Activated T-cell treated with anti-CD3 and anti-CD28 coated beads for 4 hours (primary cell): ENCODE data around the gene GPR39.

ENCODE experiments used
- DNase-seq: peaks from one replicate; pipeline ENCODE4 v3.0.0-alpha.2; 2020

GPR39 gene

DNA sequence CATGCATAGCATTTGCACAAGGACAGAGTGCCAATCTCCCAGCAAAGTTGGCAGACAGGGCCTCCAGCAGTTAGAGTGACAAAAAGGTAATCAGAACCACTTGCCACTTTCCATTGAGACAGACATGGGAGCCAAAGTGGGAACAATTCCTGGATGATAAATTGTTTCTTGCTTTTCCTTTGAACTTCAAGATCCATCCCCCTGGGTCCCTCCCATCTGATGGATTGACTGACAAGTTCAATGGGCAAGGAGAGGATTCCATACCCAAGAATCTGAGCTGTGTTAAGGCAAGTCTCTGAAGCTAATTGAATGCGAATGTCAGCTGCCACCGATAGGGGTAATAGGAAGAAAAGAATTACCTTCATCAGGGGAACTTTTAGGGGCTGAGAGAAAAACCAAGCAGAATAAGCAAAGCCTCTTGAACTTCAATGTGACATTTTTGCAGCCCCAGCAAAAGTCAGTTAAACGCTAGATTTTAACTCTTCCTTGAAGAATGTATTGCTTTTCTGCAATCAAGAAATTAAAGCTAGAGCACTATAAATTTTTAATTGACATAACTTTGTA lies 156.9 kb downstream of the GPR39 start:
- DNase-seq, result no peak

DNA sequence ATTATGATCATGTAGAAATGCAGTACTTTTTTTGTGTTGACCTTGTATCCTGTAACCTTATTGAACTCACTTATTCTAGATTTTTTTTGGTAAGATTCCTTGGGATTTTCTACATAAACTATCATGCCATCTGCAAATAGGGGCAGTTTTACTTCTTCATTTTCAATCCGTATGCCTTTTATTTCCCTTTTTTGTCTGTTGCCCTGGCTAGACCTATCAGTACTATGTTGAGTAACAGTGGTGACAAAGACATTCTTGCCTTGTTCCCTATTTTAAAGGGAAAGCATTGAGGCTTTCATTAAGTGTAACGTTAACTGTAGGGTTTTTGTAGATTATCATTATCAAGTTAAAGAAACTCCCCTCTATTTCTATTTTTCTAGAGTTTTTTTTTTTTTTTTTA lies 161.1 kb downstream of the GPR39 start:
- no peak for DNase-seq

DNA sequence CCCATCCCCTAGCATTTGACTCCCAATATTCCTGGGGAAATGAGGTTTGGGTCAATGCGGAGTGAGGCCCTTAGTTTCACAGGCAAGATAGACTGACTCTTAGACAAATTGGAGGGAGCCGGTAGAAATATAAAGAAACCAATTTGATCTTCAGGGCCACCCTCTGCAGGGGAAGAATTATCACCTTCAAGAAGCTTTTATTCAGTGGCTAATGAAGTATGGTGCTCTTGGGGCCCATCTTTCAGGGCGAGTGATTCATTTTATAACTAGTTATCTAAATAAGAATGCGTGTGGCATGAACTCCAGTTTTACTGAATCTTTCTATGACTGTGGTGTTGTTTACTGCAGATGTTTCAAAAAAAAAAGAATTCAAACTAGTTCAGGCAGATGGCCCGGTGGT lies 165.0 kb downstream of the GPR39 start:
- no peak for DNase-seq

DNA sequence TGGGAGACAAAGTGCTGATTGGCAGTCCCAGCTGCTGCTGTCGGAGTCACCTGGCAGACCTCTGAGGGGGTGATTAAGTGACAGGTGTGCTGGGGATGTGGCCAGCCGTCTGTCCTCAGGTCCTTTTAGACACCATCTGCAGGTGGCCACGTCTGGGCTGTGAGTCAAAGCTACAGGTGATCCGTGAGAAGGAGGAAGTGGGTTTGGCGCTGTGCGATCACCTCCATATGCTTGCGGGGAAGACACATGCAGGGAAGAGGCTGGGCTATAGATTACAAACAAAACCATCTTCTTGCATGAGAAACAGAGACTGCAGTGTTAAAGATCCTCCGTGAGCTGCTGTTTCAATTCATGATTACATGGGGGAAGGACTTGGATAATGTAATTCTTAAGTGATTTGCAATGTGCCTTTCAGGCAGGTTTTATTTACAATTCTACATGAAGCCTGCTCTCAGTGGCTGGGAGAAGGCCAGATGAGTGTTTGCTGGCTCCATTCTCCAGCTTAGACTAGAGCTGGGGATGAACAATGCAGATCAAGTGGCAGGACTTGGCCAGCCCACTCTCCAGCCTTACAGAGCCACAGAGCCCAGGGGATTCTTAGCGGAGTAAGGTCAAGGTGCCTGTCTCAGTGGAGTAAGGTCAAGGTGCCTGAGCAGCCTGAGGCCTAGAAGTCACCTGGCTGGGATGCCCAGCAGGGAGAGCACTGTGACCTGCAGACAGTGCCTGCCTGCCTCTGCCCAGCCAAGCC lies 165.6 kb downstream of the GPR39 start:
- DNase-seq, result no peak

DNA sequence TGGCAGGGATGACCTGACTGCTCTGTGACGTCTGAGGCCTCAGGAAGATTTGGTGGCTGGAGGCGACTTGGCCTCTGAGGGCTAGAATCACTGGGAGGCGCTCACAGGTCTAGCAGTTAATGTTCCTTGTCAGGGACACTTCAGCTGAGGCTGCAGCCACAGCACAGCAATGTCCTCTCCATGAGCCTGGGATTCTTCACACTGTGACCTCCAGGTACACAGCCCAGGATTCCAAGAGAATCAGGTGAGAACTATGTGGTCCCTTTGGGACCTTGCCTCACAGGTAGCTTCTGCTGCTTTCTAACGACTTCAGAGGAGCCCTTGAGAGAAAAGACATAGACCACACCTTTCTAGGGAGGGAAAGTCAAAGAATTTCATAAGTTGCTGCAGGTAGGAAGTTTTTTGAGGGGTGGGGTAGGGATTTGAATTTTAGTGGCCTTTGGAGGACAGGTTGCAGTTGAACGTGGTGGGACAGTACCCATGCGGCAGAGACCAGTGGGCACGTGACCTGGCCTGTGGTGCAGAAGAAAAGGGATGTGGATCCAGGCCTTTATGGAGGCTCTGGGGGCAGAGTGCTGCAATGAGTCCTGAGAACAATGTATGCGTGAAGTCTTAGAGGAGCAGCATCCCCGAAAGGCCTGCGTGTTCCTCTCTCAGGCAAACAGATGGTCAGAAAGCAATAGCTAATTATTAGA lies 167.2 kb downstream of the GPR39 start:
- DNase-seq, result no peak

DNA sequence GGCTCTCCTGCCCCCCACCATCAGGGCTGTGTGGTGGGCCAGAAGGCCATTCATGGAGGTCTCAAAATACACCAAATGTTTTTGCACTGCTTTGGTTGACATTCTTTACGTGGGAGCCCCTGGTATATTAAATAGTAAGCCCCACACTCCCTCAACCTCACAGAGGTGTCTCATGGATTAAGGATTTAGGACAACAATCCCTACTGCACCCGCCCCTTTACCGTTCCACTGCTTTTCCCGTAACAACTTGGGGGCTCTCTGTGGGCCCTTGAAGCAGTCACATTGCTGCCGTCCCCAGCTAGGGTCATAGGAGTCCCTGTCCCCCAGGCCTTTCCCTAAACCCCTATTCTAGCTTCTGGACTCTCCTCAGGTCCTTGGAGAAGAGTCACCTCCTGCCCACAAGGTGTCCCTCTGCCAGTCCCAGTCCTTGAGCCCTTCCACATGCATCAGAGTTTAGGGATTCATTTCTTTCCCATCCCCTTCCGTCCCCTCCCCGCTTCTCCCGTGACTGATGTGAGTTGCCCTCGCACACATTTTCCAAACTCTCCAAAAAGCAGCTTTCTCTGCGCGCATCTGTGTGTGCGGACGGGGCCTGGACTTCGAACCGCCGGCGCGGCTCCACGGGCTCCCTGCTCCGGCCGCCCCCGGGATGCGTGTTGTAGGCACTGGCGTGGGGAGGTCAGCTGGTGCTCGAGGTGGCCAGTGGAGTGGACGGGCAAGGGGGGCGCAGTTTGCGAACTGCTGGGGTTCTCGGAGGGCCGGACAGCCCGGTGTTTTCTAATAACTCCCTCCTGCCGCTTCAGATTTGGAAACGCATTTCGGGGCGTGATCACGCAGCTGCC lies 168.6 kb downstream of the GPR39 start:
- no peak for DNase-seq

DNA sequence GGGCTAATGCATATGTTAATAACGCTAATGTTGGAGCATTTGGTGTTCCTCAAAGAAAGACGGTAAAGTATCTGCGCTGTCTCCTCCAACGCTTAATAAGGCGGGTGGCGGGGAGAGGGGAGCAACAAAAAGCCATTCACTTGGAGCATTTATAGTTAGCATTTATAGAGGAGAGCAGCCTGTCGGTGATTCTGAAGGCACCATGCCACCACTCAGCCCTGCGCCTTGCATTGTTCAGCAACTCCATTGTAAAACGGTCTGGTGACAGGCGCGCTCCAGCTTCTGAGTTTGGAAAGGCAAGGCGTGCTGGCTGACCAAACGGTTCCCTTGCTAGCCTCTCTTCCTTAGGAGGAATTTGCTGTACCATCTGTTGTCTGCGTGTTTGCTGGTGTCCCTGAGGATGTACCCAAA lies 169.5 kb downstream of the GPR39 start:
- DNase-seq, result no peak

DNA sequence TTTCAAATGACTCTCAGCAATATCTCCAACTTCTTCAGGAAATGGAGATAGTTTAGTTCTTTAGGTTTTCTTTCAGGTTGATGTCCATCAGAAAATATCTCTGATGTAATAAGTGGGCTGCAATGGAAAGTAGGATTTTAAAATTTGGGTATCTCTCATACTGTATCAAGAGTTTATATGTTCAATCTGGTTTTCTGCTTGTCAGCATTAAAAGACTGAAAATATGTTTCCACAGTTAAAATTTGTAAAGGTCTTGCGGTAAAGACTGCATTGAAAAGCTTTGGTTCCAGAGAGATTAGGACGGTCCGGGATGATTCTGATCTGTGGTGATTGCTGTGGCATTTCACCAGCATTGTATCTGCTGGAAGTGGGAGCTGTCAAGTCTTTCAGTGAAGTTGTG lies 170.2 kb downstream of the GPR39 start:
- no peak for DNase-seq

DNA sequence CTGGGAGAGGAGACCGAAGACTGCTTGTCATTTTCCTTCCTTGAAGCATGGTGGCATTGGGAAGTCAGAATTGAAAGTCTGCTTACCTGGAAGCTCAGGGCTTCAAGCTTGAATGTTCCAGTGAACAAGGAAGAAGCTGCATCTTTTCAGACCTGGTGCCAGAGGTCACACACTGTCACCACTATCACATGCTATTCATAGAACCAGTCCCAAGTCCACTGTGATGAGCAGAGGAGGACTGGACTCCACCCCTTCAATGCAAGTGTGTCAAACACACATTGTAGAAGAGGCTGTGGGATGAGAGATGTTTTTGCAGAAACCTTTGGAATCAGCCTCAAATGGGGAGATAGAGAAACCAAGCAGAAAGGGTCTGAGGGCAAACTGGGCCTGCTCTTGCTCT lies 172.0 kb downstream of the GPR39 start:
- DNase-seq, result no peak

DNA sequence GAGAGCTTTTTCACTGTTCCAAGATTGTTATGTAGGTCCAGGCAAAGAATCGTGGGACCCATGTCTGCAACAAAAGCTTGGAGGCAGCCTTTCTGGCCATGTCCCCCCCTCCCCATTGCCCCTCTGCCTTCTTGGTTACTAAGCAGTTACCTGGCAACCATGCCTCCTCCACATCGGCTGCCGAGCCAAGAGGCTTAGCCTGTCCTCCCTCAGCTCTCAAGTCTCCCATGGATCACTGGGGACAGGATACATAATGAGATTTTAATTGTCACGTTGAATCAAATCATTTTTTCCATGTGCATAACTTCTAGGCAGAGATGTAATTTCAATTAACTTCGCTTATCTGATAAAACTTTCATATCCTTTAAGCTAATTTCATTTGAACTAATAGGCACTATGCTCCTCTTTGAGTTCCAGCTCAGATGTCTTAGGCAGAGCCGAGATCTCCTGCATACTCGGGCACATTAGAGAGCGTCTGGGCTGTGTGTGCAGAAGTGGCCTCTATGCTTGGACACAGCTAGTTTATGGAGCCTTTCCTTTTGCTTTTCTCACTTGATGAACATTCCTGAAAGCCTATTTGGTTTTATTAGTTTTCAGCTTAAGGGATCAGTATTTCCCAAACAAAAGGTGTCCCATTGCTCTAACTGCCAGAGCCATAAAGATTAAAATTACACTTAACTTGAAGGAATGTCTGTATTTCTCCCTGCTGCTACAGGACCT lies 172.7 kb downstream of the GPR39 start:
- no peak for DNase-seq

DNA sequence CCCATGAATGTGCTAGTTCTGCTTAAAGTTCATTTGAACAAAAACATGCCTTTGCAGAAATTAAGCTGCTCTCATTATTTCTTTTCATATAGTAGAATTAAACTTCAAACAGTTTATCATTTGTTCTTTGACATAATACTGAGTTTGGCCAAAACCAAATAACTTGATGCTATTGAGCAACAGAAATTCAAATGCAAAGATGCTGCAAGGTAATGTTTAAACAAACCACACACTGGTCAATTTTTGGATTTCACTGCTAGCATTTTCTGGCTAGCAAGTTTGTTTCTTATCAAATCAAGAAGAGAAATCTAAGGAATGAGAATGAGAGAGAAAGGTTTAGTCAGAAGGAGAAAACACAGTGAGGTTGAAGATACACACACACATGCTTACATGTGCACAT lies 173.4 kb downstream of the GPR39 start:
- no peak for DNase-seq

DNA sequence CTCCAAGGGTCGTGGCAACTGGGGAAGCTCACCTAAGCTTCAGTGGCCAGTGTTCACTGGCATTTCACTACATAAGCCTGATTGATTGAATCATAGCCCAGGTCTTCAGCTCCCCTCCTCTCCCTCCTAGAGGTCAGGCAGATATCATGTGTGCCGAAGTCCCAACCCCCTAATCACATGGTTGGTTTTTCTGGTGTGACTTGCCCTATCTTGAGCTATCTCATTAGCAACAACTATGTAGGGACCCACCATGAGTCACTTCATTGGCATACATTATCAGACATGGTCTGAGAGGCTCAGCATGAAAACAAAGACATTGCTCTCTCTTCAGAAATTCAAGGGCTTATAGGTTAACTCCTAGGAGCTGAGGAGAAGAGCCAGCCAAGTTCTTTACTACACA lies 176.6 kb downstream of the GPR39 start:
- no peak for DNase-seq

DNA sequence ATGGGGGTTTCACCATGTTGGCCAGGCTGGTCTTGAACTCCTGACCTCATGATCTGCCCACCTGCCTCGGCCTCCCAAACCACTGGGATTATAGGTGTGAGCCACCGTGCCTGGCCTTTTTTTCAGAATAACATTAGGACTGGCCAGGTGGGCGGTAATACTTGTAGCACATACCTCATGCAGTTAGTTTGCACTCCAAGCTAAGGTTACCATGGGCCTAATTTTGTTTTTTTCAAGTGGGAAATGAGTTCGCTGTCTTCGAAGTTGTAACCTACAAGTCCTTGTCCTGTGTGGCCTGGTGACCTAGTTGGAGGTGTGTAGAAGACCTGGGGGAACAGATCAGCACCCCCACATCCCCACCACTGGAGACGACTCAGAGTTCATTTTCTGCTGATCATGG lies 178.6 kb downstream of the GPR39 start:
- no peak for DNase-seq

DNA sequence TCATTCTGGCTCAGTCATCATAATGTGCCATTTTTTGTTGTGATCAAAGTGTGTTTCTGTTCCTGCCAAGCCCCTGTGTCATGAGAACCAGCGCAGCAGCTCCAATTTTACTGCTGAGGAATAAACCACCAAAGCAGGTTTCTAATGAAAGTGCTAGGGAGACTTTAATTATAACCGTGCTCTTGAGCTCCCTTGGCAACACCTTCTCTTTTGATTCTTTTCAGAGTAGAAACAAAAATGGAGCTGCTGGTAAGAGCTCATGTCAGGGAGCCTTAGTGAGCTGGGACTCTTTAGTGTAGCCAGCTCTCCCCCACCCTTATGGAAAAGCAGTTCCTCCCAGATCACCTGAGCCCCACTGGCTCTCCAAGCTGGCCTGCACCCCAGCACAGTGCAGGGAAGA lies 179.1 kb downstream of the GPR39 start:
- no peak for DNase-seq

DNA sequence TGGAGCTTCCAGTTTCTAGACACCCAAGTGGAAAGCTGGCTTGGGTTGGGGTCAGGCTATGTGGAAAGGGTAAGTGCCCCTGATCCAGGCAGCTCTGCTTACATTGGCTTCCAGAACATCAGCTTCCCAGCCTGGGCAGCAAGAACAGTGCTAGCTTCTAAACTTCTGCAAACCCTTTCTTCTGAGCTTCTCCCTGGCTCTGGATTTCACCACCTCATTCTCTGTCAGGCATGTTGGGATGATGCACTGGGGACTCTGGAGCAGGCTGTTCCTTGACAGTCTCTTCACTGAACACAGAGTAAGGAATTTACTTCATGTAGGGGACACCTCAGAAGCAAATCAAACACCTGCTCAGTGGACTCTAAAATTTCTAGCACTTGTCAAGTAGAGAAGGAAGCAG lies 180.6 kb downstream of the GPR39 start:
- no peak for DNase-seq

DNA sequence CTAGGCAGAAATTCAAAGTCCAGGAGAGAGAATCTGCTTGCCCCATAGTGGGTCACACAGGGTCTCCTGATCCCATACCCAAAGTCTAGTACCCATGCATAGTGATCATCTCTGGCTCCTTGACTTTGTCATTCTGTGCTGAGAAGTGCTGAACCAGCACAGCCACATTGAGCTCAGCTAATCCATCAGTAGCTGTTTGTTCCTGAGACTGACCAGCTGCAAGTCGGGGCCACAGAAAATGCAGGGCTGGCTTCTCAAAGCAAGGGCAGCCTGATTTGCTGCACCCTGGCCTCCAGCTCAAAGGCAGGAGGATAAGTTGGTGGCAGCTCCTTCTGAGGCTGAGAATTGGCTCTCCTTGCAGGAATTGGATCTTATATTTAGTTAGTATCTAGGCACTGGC lies 181.2 kb downstream of the GPR39 start:
- no peak for DNase-seq

DNA sequence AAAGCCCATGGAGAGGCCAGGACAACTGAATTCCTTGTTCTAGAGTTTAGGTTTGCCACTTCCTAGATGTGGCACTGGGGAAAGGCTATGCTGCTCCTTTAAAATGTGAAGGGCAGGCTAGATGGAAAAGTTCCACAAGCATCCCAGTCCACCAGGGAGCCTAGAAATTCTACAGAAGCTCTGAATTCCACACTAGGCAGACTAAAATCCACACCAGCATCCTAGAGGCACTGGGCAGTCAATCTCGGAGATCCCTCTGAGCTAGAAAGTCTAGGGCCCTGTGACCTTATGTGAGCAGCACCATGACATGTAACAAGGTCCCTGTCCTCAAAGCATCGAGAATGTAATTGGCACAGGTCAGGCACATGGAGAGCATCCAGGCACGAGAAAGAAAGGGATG lies 181.9 kb downstream of the GPR39 start:
- no peak for DNase-seq

DNA sequence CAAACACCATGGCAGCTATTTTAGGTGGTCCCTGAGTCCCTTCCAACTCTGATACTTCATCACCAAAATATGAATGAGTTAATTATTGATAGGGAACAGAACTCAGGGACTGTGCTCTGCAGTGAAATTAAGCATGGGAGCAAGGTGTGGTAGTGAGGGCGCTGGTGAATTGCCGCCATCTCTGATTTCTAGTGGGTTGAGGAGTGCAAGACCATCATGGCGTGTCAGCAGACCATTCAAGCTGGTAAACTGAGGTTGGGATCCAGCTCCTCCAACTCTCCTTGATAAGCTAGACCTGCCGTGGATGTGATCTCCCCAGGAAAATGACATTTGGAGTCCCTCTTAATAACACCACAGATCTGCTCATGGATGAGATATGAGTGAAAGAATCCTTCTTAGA lies 183.0 kb downstream of the GPR39 start:
- no peak for DNase-seq

DNA sequence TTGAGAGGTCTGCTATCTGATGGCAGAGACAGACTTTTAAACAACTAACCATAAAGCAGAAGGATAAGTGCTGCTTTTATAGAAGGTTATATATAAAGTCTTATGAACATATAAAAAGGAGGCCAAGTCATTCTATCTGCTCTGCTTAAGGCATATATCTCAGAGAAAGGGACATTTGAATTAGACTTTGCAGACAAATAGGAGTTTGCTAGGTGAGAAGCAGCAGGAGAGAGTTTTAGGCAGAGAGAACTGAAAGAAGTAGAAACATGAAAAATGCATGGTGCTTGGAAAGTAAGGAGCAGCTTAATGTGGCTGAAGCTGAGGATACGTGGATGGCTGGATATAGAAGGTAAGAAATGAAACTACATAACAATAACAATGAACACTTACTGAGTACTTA lies 188.0 kb downstream of the GPR39 start:
- no peak for DNase-seq

DNA sequence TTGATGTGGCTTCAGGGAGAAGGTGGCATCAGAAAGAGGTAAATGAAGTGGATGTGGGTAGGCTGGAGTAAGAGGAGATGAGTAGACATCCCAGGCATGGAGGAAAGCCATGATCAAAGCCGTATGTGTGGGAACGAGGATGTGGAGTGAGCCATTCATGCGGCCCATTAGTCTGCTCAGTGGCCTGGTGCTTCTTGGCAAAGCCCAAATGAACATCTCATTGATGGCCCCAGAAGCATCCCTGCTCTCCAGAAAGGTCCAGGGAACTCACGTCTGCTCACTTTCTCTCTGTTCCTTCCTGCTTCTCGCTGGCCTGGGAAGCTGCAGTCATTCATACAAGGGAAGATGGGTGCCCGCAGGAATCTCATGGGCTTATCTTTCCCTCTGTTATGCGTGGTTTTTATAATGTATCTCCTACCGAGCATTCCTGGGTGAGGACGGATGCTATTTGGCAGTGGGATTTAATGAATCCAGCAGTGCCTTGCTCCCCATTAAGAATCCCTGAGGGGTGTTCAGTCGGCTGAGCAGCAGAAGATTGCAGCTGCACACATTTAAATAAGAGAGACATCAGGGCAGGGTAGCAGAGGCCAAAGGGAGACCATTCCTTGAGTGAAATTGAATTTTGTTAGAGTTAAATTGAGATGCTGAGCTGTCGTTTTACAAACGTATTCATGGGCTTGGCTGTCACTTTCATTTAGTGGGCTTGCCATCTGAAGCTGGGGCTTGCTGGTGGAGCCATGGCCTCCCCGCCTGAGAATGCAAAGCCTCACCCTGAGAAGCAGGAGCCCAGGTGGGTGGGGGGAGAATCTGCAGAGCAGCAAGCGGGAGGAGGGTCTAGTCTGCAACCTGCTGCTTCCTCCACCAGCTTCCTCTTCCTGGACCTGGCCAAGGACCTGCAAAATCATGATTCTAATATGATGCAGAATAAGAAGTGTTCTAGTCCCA lies 188.9 kb downstream of the GPR39 start:
- DNase-seq, result no peak

DNA sequence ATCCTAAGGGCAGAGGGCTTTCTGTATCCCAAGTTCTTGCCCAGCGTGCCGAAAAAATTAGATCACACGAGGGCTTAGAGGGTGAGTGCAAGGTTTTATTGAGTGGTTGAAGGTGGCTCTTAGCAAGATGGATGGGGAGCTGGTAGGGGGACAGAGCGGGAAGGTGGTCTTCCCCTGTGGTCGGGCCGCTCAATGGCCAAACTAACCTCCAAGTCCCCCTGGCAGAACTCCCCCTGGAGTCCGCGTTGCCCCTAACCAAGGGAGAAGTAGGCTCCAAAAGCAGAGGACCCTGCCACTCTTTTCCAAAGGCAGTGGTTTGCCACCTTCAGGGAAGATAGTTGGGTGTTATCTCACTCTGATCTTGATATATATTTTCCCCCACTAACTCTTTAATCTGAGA lies 190.0 kb downstream of the GPR39 start:
- no peak for DNase-seq
